Measurements from ENCODE around the gene API5.
A peak's percentile ranks its signal among the peaks of the same experiment; 100 is the strongest.

GRCh38 chr11:43311791-43312607 lies at the start of gene API5:
- no peak for TF ChIP-seq TP53 (CRISPR knock-in tag; IDR thresholded peaks at IDR 0.05)
- TF ChIP-seq ERG (CRISPR knock-in tag; IDR thresholded peaks at IDR 0.05) = no peak
- TF ChIP-seq ZNF121 (CRISPR knock-in tag; IDR thresholded peaks at IDR 0.05) = no peak
- TF ChIP-seq CTCF (IDR thresholded peaks at IDR 0.05) = peak; percentile 50; the same call in 1 of the 2 replicates
- no peak for TF ChIP-seq ZNF317 (CRISPR knock-in tag; IDR thresholded peaks at IDR 0.05; ENCODE audit: borderline replicate concordance, low read depth)
- no peak for TF ChIP-seq ZMAT4 (CRISPR knock-in tag; IDR thresholded peaks at IDR 0.05)
- no peak for TF ChIP-seq PRDM15 (CRISPR knock-in tag; IDR thresholded peaks at IDR 0.05)
- TF ChIP-seq E2F1 (CRISPR knock-in tag; IDR thresholded peaks at IDR 0.05) = no peak
- TF ChIP-seq NR2C2 (CRISPR knock-in tag; IDR thresholded peaks at IDR 0.05) = no peak
- TF ChIP-seq CREB1 (CRISPR knock-in tag; IDR thresholded peaks at IDR 0.05) = no peak

Data from WTC11 (cell line).